Upper lobe of left lung (tissue), 6 donors: ENCODE data around the gene ZNF169. TPM values are rescaled to one million over a fixed set of nuclear protein-coding genes. Genes with fewer than 3 reads are reported as not detected.
"Not testable (repeated sequence)": the region's sequence is repeated elsewhere in the genome, so short reads cannot be mapped to it uniquely, and the experiment has no call there.

Source experiments
- ATAC-seq, 2 donors: fragments of 200-7000 bp; cut with Tn5 transposase; one replicate each; pipeline ENCODE4 v1.9.1; 2022; ENCODE audit warnings: mild to moderate bottlenecking in 2 of 2, moderate library complexity in 2 of 2; ENCODE audit not compliant: low FRiP score in 2 of 2
- DNase-seq, 2 donors: peaks; one replicate each; pipeline ENCODE4 v3.0.0-alpha.2; 2019 to 2020
- H3K27ac ChIP-seq, 4 donors: fragments of 200-600 bp; sonication (generic); one replicate each; pipeline ENCODE4 v1.5.1; 2016 to 2019
- H3K27me3 ChIP-seq, 4 donors: fragments of 200-600 bp; sonication (generic); one replicate each; pipeline ENCODE4 v1.5.1; 2017 to 2019
- H3K36me3 ChIP-seq, 4 donors: fragments of 200-600 bp; sonication (generic); one replicate each; pipeline ENCODE4 v1.5.1; 2016 to 2019
- H3K4me1 ChIP-seq, 4 donors: fragments of 200-600 bp; sonication (generic); one replicate each; pipeline ENCODE4 v1.5.1; 2018 to 2019
- H3K4me3 ChIP-seq, 4 donors: fragments of 200-600 bp; sonication (generic); one replicate each; pipeline ENCODE4 v1.5.1; 2017 to 2019; ENCODE audit warnings: mild to moderate bottlenecking in 2 of 4, moderate library complexity in 1 of 4
- H3K9me3 ChIP-seq, 4 donors: fragments of 200-600 bp; sonication (generic); one replicate each; pipeline ENCODE4 v1.5.1; 2018 to 2019
- EP300 ChIP-seq, 4 donors: sonication (generic); formaldehyde crosslinking; IDR thresholded peaks; one replicate each; pipeline ENCODE4 v1.5.1; 2017; ENCODE audit warnings: antibody characterized with exemption in 4 of 4, control low read depth in 2 of 4
- POLR2A ChIP-seq, 4 donors: fragments of 450-650 bp; IDR thresholded peaks; one replicate each; pipeline ENCODE4 v1.5.1; 2016 to 2017; ENCODE audit warnings: antibody characterized with exemption in 4 of 4, mild to moderate bottlenecking in 2 of 4
- POLR2AphosphoS5 ChIP-seq, 2 donors: sonication (generic); formaldehyde crosslinking; IDR thresholded peaks; one replicate each; pipeline ENCODE4 v1.5.1; 2017; ENCODE audit warnings: antibody characterized with exemption in 2 of 2
- WGBS, 2 donors: methylation state at CpG; one replicate each; pipeline ENCODE4 v1.1.5; 2017 to 2018; 5-methylcytosine and 5-hydroxymethylcytosine counted together
- total RNA-seq, 6 donors: library from RNA; depleted of rRNA in 4 of 6; stranded (reverse); fragments of >200 nt in 4 of 6; gene quantifications; one replicate each; pipeline versions ENCODE4 v1.1.0 to v1.2.1, GENCODE V29; 2016 to 2021
- TF ChIP-seq, protein P1 (sequence below), 6 experiments: fragments of 450-650 bp in 4 of 6; fragments of 200-600 bp in 2 of 6; sonication (generic) in 2 of 6; IDR thresholded peaks; one replicate each; pipeline ENCODE4 v1.5.1; 2016 to 2019; ENCODE audit warnings: antibody characterized with exemption in 6 of 6
- donor health status: DM: no; HTN: no; CAD: no; lungs with moderate emphysema.
- donor health status: DM: no; HTN: yes; CAD: no; lungs with severe emphysema.

The ZNF169 gene
- total RNA-seq, 6 donors from 2014 or later, result 5.3 to 20.2 (median 12.1) TPM

DNA sequence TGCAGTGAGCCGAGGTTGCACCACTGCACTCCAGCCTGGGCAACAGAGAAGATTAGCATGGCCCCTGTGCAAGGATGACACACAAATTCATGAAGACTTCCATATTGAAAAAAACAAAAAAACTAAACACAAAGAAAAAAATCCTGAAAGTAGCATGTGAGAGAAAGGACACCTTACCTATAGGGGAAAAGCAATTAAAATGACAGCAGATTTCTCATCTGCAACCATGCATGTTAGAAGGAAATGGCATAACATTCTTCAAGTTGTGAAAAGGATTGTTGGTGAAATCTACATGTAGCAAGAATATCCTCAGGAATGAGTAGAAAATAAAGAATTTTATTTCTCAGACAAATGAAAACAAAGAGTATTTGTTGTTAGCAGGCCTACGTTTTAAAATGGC lies 13.4 kb upstream of the ZNF169 start:
- no peaks in the 10 kb centered on the region for H3K27me3 ChIP-seq
- H3K36me3 ChIP-seq, result no peaks in the 10 kb centered on the region
- WGBS, 2 donors, result 76 to 88% methylated on average over 2 of the region's 2 CpGs
- TF ChIP-seq EP300 (IDR thresholded peaks at IDR 0.05) (no peak), POLR2A (IDR thresholded peaks at IDR 0.05) (no peak), POLR2AphosphoS5 (IDR thresholded peaks at IDR 0.05) (no peak)
- TF ChIP-seq, protein P1, sequence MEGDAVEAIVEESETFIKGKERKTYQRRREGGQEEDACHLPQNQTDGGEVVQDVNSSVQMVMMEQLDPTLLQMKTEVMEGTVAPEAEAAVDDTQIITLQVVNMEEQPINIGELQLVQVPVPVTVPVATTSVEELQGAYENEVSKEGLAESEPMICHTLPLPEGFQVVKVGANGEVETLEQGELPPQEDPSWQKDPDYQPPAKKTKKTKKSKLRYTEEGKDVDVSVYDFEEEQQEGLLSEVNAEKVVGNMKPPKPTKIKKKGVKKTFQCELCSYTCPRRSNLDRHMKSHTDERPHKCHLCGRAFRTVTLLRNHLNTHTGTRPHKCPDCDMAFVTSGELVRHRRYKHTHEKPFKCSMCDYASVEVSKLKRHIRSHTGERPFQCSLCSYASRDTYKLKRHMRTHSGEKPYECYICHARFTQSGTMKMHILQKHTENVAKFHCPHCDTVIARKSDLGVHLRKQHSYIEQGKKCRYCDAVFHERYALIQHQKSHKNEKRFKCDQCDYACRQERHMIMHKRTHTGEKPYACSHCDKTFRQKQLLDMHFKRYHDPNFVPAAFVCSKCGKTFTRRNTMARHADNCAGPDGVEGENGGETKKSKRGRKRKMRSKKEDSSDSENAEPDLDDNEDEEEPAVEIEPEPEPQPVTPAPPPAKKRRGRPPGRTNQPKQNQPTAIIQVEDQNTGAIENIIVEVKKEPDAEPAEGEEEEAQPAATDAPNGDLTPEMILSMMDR (IDR thresholded peaks at IDR 0.05), result no peak
- DNase-seq (no peak), ATAC-seq (no peak)
- H3K4me1 ChIP-seq, result no peaks in the 10 kb centered on the region
- H3K27ac ChIP-seq, result no peak overlapping the region
- H3K9me3 ChIP-seq, result no peaks in the 10 kb centered on the region
- H3K4me3 ChIP-seq, result no peak overlapping the region

- ATAC-seq, result no peak
- Histone ChIP-seq H3K27ac (no peak overlapping the region), H3K4me1 (no peaks in the 10 kb centered on the region), H3K36me3 (no peaks in the 10 kb centered on the region), H3K27me3 (no peaks in the 10 kb centered on the region), H3K4me3 (no peak overlapping the region), H3K9me3 (no peaks in the 10 kb centered on the region)
- 64 to 68% methylated on average over 4 of the region's 4 CpGs for WGBS, 2 donors
- DNase-seq, result no peak
- no peak for TF ChIP-seq POLR2A (IDR thresholded peaks at IDR 0.05)
- TF ChIP-seq EP300 (IDR thresholded peaks at IDR 0.05), result no peak
- TF ChIP-seq, protein P1 (IDR thresholded peaks at IDR 0.05), result no peak
- no peak for TF ChIP-seq POLR2AphosphoS5 (IDR thresholded peaks at IDR 0.05)
Measured at GRCh38 chr9:94250456-94250855, 8.6 kb upstream of the ZNF169 start.

DNA sequence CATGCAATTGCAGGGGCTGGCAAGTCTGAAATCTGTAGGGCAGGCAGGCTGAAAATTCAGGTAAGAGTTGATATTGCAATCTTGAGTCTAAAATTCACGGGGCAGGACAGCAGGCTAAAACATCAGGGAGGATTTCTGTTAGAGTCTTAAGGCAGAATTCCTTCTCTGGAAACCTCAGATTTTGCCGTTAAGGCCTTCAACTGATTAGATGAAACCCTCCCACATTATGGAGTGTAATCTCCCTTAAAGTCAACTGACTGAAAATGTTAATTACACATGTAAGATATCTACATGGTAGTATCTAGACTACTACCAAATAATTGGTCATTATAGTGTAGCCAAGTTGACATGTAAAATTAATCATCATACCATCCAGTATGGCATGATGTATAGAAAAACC lies 3.1 kb upstream of the ZNF169 start:
- Histone ChIP-seq H3K9me3 (no peaks in the 10 kb centered on the region), H3K27me3 (no peaks in the 10 kb centered on the region), H3K4me1 (peaks cover 3 to 15% (median 10%) of the 10 kb centered on the region in 4 donors), H3K4me3 (no peak overlapping the region), H3K36me3 (no peaks in the 10 kb centered on the region), H3K27ac (no peak overlapping the region)
- no peak for ATAC-seq
- no peak for TF ChIP-seq EP300 (IDR thresholded peaks at IDR 0.05)
- TF ChIP-seq, protein P1 (IDR thresholded peaks at IDR 0.05), result no peak
- no peak for TF ChIP-seq POLR2AphosphoS5 (IDR thresholded peaks at IDR 0.05)
- TF ChIP-seq POLR2A (IDR thresholded peaks at IDR 0.05), result no peak
- WGBS, 2 donors, result 68 to 77% methylated on average over 2 of the region's 2 CpGs
- no peak for DNase-seq

DNA sequence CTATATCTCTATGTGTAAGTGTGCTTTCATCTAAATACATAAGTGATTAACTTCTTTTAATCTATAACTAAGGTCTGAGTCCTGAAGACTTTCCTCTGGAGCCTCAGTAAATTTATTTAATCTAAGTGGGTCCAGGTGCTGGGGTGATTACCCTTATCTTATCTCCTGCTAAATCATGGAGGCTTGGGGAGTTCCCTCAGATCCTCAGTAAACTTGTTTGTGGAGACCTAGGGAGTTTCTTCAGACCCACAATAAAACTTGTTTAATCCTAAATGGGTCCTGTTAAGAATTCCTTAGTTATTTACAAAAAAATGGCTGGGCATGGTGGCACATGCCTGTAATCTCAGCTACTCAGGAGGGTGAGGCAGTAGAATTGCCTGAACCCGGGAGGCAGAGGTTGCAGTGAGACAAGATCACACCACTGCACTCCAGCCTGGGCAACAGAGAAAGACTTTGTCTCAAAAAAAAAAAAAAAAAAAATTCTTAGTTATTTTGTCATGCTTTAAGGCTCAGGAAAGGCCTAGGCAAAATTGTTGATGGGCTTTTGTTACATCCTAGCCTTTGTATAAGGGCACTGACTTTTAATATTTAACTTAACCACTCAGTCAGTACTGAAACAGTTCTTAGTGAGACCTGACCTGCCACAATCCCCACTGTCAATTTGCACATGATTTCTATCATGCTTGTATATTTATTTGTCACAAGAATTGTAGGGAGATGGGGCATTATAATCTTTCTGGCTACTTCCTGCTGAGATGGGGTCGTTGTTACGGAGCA lies 6.7 kb downstream of the ZNF169 start:
- not testable (repeated sequence) for H3K36me3 ChIP-seq, H3K27ac ChIP-seq, H3K4me1 ChIP-seq, H3K4me3 ChIP-seq, ATAC-seq, DNase-seq, H3K9me3 ChIP-seq, H3K27me3 ChIP-seq
- WGBS, 2 donors, result 64 to 91% methylated on average over 3 of the region's 3 CpGs

- ATAC-seq (no peak), DNase-seq (no peak)
- no peaks in the 10 kb centered on the region for H3K36me3 ChIP-seq
- H3K4me3 ChIP-seq, result no peak overlapping the region
- no peaks in the 10 kb centered on the region for H3K27me3 ChIP-seq
- peaks cover 0 to 9% (median 6%) of the 10 kb centered on the region in 4 donors for H3K9me3 ChIP-seq
- WGBS, 2 donors, result 91 to 95% methylated on average over 6 to 8 of the region's 8 CpGs
- TF ChIP-seq EP300 (IDR thresholded peaks at IDR 0.05) (no peak), POLR2AphosphoS5 (IDR thresholded peaks at IDR 0.05) (no peak), POLR2A (IDR thresholded peaks at IDR 0.05) (no peak)
- TF ChIP-seq, protein P1 (IDR thresholded peaks at IDR 0.05), result no peak
- no peak overlapping the region for H3K27ac ChIP-seq
- no peaks in the 10 kb centered on the region for H3K4me1 ChIP-seq
Measured at GRCh38 chr9:94269264-94269663, 10.2 kb downstream of the ZNF169 start.
